Suppressor macrophage (primary cell): ENCODE data around the gene HOTAIR.

Source experiments
- DNase-seq, 4 experiments: peaks; one replicate each; pipeline ENCODE4 v3.0.0-alpha.2; 2020 to 2022

The HOTAIR gene

GRCh38 chr12:53944209-53944608 lies 30.5 kb downstream of the HOTAIR start:
- DNase-seq: no peak

GRCh38 chr12:53942467-53942997 lies 32.2 kb downstream of the HOTAIR start:
- no peak for DNase-seq

DNA sequence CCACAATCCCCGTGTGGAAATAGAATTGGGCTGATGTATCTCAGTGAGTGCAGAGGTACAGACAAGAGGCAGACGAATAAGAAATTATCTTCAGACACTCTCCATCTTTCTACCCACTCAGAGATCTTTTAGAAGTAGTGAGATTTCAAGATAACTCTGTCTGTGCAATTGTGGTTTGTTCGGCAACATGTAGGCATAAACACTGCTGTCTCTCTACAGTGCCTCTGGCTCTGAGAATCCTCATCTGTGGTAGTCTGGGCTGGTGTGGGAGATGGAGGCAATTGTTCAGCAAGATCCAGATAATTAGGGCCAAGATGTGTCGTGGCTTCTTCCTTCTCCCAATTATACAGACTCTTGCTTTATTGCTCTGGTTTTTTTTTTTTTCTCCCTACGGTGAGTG lies 33.0 kb downstream of the HOTAIR start:
- no peak for DNase-seq

- no peak for DNase-seq
Measured at GRCh38 chr12:53941187-53941586, 33.6 kb downstream of the HOTAIR start.

GRCh38 chr12:53940443-53941014 lies 34.2 kb downstream of the HOTAIR start:
- no peak for DNase-seq

DNA sequence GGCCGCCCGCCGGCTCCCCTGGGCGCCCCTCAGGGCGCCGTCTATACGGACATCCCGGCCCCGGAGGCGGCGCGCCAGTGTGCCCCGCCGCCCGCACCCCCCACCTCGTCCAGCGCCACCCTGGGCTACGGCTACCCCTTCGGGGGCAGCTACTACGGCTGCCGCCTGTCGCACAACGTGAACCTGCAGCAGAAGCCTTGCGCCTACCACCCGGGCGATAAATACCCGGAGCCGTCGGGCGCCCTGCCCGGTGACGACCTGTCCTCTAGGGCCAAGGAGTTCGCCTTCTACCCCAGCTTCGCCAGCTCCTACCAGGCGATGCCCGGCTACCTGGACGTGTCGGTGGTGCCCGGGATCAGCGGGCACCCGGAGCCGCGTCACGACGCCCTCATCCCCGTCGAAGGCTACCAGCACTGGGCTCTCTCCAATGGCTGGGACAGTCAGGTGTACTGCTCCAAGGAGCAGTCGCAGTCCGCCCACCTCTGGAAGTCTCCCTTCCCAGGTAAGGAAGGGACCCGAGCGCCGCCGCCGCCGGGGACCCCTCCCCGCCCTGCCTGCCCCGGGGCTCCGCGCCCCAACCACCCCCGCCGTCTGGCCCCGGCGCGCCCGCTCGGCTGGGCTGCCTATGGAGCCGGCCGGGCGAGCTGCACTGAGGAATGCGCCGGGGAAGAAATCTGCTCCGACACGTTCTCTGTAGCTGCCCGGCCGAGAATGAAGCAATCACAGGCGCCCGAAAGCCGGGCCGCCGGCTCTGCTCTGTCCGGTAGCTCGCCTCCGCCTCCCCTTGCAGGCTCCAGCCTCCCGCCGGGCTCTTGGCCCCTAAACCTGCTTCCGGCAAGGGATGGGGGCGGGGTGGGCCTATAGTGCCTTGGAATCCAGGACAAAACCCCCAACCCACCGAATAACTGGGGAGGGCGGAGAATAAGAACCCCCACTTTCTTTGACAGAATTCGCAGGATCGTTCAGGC lies 35.3 kb downstream of the HOTAIR start:
- DNase-seq: no peak

GRCh38 chr12:53938326-53939140 lies 36.2 kb downstream of the HOTAIR start, which contains the start of gene HOXC13:
Gene HOXC13, plus strand, starts transcription at chr12:53938831. Its CDS starts 76 bp downstream, at chr12:53938907.
- DNase-seq: no peak

DNA sequence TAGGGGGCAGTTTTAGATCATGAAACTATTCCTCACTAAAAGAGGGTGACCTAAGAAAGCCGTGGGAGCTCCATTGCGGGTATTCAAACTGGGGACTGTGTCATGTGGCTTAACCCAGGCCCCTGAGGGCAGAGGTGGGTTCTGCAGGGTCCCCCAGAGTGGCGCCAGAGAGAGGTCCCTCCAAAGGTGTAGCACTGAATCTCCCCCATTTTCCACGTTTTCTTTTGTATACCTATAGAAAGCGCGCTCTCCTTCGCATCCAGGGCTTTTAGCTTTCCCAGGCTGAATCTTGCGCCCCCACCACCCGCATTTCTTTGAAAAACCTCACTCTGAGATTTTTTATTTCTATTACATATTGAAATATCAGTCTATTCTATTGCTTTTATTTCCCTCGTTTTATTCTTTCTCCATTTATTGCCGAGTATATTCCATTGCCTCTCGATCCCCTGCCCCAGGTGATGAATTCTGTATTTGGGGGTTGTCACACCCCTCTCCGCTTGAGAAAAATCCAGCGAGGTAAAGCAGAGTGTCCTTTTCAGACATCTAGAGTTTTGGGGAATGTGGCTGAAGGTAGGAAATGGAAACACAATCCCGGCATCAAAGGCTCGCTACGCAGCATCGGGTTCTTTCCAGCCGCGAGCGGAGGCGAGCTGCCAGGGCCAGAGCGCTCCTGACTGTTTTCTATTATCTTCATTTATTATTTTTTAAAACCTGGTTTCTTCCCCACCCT lies 37.0 kb downstream of the HOTAIR start:
- DNase-seq: no peak

GRCh38 chr12:53937099-53937498 lies 37.7 kb downstream of the HOTAIR start:
- DNase-seq: no peak

DNA sequence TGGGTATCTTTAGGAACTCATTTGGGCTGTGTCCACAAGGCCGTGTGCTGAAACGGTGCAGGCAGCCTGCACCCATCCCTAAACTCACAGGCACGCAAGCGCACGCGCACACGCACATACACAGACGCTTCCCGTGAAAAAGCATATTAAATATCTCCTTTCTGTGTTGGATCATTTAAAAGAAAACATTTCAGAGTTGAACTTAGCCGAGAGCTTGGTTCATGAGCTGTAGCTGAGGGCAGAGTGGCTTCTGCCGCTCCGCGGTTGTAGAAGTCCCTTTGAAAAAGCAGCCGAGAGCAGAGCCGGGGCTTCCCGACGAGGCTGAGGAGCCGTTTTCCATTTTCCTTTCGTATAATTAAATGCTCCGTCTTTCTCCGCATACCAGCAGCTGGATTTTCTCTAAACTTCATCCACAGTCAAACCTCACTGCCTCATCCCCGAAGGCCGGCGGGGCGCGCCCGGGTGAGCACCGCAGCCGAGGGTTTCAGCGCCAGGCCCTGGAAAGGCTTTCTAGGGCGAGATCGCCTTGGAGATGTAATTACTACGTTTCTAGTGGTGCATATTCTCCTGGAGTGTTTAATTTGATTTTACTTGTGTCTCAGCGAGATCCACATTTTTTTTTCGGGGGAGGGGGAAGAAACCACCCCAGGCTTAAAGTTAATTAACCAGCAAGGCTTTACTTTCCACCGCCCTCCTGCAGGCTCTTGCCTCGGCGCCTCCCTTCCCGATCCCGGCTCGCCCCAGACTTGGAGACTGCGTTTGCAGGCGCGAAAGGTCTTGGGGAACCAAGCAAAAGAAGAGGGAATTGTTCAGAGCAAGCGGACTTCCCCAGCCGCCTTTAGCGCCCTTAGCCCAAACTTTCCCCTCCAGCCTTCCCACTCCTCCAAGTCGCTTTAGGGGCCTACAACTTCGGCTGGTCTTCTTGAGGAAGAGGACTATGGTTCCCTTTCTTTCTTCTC lies 39.1 kb downstream of the HOTAIR start:
- no peak for DNase-seq

DNA sequence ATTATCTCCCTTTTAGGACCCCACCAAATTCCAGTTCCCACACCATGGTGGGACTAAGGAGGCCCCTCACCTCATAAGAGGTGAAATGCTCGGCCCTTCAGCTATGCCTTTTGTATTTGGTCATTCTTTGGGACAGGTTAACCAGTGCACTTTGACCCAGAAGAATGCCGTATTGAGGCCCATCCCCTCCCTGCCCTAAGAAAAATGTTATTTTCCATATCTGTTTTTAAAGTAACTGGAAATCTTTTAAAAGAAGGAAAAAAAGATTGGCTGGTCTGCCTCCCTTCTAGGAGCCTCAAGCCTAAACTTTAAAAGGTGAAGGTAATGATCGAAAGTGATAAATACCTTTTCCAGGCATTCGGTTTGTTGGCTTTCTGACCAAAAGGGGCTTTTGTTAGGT lies 41.8 kb downstream of the HOTAIR start:
- no peak for DNase-seq

GRCh38 chr12:53931844-53932581 lies 42.7 kb downstream of the HOTAIR start:
- DNase-seq: no peak

- no peak for DNase-seq
Measured at GRCh38 chr12:53930591-53931255, 44.0 kb downstream of the HOTAIR start.

GRCh38 chr12:53929527-53929926 lies 45.2 kb downstream of the HOTAIR start:
- no peak for DNase-seq

DNA sequence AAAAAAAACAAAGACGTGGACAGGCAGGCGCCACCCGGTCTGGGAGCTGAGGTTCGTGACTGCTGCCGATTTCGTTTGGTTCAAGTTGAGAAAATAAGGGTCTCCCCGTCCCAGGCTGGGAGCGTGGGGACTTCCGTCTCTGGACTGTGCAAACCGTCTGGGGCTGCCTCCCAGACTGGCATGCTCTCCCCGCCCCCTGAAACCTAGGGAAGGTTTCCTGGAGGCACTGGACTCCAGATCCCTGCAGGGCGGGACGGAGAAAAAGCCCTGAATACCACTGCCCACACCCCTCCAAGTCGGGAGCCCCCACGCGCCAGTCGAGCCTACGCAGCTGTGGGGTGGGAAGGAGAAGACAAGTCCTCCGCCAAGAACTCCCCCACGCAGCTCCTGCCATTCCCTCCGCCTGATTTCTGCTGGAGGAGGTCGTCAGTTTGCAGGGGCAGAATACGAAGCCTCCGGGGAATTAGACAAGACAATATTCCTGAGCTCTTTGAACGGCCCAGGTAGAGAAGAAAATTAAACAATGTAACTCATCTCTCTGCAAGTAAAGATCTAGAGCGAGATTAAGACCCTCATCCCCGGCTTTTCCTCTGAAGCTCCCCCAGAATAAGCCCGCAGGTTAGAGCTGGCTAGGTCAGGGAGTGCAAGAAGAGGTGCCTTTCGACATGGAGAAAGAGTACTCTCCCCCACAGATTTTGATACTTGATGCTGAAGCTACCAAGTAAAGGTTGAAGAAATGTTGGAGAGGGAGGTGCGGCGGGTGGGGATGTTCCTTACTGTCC lies 46.5 kb downstream of the HOTAIR start:
- no peak for DNase-seq

DNA sequence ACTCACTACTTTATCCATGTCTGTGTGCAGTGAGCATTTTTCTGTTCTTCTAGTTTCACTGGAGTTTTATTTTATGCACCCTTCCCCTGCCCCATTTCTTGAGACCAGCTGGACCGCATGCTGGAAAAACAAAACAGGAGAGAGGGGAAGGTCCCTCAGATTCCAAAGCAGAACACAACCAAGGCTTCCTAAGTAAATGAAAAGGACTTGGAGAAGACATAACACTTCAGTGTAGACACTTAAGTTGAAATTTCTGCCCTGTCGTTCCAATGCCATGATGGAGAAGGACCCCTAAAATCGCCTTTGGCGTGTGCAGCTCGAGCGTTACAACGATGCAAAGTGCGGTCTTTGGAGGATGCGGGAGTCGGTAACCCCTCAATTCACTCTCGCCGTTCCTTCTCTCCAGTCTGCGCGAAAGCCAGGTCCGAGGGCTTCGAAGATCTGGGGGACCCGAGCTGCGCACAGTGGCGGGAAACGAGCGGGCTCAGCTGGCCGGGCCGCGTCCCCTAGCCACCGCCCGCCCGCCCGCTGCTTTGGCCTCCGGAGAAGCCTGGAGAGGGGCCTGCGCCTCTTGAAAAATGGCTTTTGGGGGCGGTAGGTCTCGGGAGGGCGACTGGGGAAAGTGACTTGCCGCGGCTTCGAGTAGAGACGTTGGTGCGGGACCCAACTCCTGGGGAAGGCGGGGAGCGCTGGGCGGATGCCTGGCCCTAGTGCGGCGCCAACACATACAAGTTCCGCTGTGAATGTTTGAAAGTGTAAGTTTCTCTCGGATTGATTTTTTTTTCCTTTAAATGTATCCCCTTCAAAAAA lies 47.3 kb downstream of the HOTAIR start:
- DNase-seq: no peak

DNA sequence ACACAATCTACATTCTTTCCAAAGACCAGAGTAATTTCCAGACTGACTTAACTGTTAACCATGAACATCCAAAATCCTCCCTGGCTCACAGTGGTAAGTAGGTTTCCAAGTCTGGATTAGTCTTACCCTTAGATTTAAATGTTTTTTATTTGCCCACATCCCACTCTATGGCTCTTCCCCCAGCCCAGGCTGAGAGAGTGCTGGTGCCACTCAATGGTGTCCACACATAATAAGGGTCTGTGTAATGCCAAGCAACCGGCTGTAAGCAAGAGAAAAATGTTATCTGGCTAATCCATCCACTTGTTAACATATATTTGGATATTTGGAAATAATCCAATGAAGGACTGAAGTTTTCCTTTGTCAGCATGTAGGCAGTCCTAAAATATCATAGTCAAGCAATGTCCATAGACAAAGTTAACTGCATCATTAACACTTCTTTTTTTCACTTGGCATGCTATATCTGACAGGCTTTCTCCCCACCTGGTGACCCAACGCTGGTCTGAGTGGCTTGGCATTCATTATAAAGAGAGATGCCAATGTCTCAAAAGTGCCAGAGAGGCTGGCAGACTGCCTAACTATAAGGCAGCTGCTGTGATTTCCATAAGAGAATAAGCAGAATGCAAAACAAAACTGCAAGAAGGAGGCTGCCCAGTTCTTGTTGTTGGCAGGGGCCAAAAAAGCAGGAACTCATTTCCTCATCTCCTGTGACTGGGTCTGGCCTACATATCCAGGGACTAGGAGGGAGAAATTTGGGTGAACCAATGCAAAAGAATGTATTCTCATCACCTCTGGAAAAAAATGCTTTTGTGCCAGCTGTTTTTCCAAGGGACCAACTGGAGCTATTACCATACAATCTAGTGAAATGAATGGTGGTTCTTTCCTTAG lies 50.0 kb downstream of the HOTAIR start:
- no peak for DNase-seq
